NCI-H2029 treated with DMSO at 0.1 percent for 48 hours (cell line): ENCODE data around the gene SASS6.
"Not testable (repeated sequence)": the region's sequence is repeated elsewhere in the genome, so short reads cannot be mapped to it uniquely, and the experiment has no call there.

Experiments
- DNase-seq: peaks from one replicate; lab custom pipeline; 2025; lab: John Stamatoyannopoulos, UW

The SASS6 gene

DNA sequence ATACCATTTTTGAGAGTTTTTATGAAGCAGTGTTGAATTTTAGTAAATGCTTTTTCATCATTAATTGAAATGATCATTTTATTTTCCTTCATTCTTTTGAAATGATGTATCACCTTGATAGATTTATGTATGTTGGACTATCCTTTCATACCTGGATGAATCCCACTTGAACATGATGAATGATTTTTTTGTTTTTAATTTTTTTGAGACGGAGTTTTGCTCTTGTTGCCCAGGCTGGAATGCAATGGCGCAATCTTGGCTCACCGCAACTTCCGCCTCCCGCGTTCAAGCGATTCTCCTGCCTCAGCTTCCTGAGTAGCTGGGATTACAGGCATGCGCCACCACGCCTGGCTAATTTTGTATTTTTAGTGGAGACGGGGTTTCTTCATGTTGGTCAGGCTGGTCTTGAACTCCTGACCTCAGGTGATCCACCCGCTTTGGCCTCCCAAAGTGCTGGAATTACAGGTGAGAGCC, 85.5 kb downstream of the SASS6 start:
- not testable (repeated sequence) for DNase-seq

DNA sequence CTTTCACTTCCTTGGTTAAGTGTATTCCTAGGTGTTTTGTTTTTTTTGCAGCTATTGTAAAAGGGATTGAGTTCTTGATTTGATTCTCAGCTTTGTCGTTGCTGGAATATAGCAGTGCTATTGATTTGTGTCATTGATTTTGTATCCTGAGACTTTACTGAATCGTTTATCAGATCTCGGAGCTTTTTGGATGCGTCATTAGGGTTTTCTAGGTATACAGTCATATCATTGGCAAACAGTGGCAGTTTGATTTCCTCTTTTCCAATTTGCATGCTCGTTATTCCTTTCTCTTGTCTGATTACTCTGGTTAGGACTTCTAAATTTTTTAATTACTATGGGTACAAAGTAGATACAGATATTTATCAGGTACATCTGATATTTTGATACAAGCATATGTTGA, 87.5 kb downstream of the SASS6 start:
- no peak for DNase-seq

DNA sequence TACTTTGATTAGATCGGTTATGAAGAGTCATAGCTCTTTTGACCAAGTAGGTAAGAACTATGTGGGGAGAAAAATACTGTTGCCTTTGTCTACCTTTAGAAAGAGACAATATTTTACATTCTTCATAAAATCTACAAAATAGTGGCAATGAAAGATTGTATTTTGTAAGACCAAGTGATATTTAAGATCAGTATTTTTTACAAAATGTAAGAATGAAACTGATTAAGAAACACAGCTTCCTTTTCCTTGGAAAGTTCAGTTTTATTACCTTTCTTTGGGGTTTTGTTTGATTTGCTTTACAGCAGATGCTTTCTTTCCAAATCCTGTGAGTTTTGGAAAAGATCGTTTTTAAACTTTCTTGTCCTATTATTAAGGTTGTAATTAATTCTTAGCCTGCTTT, 93.1 kb downstream of the SASS6 start:
- no peak for DNase-seq

DNA sequence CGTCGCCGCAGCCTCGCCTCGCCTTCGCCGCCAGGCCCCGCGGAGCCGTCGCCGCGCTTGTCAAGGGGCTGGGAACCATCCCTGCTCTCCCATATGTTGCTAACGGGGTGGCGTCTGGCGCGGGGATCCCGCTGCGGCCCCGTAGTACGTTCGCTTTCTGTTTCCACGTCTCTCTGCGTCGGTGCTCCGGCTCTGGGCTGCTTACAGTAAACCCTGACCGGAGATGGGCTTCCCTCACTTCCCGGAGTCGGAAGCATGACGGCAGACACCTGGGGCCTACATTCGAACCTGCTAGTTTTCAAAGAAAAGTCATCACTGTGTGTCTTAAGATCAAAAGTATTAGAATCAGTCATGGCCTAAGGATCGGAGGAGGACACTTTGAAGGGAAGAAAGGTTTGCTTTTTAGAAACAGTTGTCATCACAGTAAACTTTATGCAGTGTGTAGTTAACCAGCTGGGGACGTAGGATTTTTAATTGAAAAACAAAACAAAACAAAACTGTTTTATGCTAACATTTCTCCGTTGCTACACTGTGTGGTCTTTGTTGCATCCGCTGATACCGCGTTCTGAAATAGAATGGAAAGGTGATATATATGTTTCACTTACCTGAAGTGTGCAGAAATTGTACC, 94.0 kb downstream of the SASS6 start:
- peak; percentile 68 for DNase-seq

DNA sequence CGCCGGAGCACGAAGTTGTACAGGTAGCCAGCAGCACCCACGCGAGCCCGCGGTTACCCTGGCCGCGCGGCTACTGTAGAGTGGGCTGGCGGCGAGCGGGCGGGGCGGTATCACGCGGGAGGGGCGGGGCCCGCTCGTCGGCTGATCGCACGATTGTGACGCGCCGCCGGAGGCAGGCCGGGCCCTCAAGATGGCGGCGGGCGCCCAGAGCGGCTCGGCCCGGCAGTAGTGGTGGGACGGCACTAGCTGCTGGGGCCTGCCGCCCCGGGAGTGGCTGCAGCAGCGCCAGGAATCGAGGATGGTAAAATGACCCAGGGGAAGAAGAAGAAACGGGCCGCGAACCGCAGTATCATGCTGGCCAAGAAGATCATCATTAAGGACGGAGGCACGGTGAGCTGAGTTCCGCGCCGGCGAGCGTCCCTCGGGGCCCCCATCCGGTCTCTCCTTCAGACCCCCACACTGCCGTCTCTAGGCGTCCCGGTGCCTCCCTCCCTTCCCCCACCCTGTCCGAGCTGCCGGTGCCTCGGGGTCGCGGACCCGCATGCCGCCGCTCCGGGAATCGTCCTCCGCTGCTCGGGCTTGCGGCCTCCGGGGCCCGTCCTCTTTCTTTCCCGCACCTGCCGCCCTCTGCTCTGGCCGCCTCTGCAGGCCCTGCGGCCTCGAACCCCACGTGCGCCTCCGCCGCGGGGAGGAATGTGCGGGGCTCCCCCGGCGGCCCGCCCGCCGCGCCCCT, 94.6 kb downstream of the SASS6 start:
- peak; percentile 66 for DNase-seq

DNA sequence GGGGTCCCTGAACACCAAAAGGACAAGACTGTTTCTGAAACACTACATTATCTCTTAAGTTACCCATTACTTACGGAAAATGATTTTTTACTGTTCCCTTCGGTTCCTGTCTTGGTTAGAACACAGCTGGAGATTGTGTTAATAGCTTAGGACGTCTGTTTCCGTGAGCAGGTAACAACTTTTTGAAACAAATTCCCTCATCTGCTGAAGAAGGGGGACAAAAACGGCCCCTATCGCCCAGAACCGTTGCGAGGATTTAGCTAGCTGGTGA, 95.1 kb downstream of the SASS6 start:
- DNase-seq = no peak

DNA sequence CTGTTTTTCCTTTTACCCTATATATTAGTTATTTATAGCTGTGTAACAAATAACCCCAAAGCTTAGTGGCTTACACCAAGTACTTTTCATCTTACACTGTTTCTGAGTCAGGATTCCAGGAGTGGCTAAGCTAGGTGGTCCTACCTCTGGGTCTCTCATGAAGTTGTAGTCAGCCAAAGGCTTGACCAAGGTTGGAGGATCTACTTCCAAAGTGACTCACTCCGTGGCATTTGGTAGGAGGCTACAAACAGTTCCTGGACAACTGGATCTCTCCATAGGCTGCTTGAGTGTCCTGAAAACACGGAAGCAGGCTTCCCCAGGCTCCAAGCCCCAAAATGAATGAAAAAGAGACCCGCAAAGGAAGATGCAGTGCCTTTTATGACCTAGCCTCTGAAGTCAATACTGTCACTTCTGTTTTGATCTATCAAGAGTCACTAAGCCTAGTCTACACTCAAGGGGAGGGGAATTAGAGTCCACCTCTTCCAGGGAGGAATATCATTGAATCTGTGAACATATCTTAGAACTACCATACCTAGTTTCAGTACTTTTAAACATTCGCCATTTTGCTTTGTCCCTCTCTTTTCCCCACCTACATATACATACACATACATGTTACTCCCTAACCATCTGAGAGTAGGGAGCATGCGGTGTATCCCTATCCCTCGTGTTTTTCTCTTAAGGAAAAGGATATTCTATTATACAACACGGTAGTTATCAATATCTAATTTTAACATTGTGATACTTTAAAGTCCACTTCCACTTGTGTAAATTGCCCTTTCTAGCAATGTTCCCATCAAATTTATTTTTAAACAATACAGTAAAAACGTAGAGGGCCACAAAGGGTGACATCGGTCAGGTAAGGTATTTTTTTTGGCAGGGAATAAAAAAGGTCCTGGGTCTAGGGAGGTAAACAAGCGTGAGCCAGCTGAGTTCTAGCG, 95.7 kb downstream of the SASS6 start:
- DNase-seq = peak; percentile 46

DNA sequence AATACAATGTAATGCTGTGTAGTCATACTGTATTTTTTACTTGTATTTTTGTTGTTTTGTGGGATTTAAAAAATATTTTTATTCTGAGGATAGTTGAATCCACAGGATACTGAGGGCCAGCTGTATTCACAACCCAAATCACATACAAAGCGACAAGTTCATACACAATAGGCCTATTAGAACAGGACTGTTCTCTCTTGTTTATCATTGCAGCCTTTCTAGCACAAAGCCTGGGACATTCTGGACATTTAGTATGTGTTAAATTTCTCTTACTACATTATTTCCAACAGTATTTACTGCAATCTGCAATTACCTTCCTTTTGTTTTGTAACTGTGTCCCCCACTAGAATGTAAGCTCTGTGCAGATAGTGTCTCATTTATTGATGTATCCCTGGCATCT, 97.5 kb downstream of the SASS6 start:
- no peak for DNase-seq

DNA sequence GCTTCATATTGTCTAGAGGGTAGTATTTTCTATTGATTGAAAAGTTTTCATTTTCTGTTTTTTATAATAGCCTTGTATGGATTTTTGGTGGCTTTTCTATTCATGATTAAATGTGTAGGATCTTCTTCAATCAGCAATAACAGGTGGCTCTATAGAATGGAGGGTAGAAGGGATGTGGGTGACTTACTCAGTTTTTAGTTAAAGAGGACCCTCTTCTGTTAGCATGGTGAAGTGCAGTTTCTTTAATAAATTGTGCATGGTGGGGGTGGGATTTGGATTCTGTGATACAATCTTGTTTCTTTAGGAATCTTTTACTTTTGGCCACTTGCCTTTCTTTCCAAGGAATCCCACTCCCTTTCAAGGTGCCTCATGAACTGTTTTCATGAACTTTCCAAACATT, 98.3 kb downstream of the SASS6 start:
- DNase-seq = peak; percentile 19
